Activated CD8-positive, alpha-beta memory T cell treated with anti-CD3 and anti-CD28 coated beads, Interleukin-2, amount 50 U/mL, for 4 hours (primary cell): ENCODE data around the gene CACNB4.
A peak's percentile ranks its signal among the peaks of the same experiment; 100 is the strongest.
"Not testable (repeated sequence)": the region's sequence is repeated elsewhere in the genome, so short reads cannot be mapped to it uniquely, and the experiment has no call there.

Source experiments
- DNase-seq: peaks from one replicate; pipeline ENCODE4 v3.0.0-alpha.2; 2020

CACNB4 gene

DNA sequence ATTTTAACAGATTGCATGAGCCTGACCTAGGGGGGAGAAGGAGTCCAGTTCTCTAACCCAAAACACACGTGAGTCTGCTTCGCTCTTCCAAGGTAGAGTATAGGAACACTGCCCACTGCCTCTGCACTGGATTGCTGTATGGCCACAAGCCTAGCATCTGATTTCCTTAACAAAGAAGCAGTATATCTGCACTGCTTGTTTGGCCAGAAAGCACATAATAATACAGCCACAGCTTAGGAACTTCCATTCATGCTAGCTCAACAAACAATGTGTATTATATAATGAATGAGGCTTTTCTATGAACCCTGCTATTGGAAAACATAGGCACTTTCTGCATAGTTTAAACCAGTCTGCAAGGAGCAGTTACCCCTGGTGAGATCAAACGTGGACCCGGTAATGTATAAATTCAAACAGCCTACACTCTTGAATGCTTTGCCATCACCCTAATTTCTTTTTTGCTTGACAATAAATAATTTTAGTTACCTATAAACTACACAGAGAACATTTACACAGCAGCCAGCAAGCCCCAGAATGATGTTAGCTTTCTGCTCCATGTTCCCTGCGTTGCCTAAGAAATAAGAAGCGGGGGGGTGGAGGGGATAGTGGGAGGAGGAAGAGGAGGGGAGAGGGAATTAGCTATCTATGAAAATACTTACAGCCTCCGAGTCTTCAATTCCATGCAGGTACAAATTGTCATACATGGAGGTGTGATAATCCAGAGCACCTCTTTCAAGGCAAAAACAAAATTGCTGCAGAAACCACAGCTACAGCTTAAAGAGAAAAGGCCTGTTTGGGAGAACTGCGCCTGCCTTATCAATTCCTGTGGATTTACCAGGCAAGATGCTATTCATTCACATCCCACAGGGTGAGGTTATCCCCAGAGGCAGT is 125.6 kb downstream of the CACNB4 start:
- DNase-seq: no peak

DNA sequence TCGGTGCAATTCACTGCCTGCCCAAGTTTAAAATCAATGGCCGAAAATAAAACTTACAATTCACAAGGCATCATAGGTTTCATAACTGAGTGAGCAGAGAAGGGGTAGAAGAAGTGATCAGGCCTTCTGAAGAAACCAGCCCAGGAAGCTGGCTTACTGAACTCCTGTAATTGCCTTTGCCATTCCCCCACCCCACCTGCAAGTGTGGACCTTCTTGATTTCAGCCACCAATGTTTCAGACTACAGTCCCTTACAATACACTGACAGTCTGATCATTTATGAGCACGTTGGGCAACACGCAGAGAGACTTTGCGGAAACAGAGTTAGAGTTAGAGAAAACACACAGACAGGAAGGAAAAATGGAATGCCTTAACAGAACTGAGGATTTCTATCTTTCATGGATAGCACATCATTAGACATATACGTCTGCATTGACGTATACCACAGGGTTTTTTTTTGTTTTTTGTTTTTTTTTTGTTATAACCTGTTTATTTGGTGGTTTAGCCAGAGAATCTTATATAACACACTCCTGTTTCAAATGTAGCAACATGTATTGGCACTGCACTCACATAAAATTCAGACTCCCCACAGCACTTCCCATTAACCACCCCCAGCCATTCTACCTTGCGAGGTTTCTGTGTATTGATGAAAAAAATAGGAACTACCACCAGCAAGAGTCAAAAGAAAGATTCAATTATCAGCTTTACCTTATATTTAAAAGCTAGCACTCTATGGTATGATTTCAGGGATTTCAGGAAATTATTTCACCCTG is 126.4 kb downstream of the CACNB4 start:
- no peak for DNase-seq

DNA sequence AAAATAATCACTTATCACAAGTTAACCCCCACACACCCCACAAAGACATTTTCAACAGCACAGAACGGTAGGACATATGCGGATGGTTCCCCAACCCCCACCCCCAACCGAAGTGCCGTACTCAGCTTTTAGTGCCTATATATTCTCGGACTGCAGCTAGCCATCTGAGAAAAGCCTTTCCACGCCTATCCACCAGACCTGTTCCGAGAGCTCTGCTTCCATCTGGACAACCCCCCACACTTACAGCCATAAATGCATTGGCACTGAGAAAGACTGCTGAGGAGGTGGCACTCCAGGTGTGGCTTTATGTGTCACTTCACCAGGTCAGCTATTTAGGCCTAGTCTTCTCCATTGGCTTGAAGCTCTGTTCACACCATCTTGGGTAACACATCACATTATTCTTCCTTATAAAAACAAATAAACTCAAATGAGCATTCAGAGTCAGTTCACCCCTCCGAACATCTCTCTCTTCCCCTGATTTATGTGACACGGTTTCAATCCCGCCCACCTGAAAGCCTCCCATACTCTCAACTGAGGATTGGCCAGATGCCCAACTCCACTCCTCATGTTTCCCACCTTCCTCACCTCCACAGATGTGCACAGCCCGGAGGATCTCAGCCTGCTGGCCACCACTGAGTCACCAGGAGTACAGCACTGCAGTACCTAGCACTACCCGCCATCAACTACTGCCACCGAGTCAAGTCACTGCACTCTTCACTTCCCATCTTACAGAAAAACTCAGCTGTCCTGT is 127.4 kb downstream of the CACNB4 start:
- no peak for DNase-seq

DNA sequence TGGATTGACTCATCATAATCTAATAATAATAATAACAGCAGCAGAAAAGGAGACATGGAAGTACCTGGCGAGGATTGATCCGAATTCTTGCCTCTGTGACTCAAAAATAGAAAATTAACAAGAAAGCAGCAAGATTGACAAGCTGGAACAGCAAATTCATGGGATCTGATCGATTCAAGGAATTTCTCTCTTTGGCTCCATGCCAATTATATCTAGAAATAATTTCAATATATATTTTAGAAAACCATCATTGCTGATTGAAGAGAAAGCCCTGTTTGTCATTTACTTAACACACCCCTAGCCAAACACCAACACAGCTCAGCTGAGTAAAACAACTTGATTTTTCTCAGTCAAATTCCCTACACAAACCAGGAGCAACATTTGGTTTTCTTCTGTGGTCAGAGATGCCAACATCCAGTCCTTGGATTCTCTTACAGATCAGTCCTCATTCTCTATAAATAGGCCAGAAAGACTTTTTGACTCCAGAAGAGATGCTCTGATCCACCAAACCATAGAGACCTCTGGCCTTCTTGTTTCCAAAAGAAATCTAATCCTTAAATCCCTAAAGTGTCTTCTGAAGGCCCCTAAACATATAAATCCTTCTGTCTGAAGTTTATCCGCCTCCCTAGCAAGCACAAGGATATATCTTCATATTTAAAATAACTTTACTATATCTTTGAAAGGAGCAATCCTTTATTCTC is 129.9 kb downstream of the CACNB4 start:
- DNase-seq: no peak

DNA sequence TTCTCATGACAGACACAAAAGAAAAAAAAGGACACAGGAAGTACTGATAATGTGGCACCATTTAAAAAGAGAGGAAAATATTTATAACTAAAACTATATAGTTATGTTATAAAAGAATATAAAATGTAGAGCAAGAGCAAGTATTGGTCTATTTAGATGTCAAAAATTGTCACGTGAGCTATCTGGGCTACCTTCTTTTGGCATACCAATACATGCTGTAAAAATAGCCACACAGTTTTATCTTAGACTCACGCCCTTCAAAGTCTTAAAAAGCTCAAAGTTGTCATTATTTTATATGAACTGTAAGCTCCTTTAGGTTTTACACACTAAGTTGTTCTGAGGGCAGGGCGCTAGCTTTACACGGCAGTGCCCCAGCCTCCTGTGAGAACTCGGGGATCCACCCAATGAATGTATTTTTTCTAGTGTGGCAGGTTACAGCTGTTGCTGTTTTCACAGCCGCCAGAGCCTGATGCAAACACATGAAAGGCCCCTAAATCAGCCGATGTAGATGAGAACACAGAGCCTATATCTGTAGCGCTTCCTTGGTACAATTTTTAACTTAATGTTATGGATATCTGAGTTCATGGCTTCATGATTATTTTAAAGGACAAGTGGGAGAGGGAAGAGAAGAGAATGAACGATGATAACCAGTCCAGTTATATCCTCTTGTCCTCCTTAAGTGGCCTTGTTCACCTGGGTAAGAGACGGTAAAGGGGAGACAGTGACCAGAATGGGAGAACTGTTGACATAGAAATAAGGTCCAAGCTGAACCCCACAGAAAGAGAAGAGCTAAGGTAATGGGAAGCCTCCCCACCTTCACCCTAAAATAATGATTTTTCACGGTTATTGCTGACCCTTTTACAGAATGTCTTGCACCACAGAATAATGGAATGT is 130.8 kb downstream of the CACNB4 start:
- no peak for DNase-seq

DNA sequence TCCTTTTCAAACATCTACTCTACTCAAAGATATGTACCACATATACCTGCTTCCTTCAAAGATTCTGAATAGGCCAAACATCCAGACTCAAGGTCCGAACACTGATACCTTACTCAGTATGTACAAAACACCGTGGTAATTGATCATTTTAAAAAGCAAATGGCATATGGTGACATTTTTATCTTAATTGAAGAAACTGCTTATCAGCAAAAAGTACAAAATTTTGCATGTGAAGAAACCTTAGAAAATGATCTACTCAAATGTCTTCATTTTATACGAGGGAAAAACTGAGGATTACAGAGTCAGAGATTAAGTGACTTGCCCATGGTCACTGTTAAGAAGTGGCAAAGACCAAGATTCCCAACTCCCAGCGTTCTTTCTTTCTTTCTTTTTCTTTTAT is 133.0 kb downstream of the CACNB4 start:
- DNase-seq: no peak

DNA sequence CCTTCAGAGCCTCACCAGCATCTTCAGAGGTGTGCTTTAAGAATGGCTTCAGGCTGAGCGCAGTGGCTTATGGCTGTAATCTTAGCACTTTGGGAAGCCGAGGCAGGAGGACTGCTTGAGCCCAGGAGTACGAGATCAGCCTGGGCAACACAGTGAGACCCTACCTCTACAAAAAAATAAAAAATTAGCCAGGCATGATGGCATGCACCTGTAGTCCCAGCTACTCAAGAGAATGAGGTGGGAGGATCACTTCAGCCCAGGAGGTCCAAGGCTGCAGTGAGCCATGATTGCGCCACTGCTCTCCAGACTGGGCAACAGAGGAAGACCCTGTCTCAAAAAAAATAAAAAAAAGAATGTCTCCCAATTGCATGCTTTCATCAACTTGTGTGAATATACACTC is 137.3 kb downstream of the CACNB4 start:
- no peak for DNase-seq

DNA sequence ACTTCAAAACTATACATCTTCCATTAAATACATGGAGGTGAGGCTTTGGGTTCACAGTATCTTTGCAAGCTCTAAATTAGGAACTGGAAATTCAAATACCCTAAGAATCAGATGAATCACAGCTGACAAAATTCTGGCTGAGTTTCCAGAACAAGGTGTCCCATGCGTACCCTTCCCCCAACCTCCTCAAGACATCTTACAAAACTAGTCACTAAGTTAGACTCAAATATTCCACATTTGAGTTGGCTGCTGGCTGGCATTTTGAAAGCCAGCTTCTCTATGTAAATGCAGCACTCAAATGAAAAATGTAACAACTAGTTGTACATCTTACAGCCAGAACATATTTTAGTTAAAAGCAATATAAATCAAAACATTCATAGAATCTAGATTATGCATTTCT is 139.6 kb downstream of the CACNB4 start:
- no peak for DNase-seq

DNA sequence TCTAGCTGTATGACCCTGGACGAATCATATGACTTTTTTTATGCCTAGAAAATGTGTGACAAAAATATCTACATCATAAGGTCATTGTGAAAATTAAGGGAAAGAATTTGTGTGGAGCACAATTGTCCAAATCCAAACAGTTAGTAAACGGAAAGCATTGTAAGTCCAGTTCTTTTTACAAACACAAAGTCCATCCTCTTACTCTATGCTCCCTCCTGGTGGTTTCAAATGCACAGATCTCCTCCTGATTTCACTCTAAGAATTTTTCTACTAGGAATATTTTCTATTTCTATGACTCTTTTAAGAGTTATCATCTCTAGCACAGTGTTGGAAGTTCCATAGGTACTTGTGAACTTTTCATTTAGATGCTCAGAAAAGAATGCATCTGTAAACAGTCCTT is 145.4 kb downstream of the CACNB4 start:
- no peak for DNase-seq

DNA sequence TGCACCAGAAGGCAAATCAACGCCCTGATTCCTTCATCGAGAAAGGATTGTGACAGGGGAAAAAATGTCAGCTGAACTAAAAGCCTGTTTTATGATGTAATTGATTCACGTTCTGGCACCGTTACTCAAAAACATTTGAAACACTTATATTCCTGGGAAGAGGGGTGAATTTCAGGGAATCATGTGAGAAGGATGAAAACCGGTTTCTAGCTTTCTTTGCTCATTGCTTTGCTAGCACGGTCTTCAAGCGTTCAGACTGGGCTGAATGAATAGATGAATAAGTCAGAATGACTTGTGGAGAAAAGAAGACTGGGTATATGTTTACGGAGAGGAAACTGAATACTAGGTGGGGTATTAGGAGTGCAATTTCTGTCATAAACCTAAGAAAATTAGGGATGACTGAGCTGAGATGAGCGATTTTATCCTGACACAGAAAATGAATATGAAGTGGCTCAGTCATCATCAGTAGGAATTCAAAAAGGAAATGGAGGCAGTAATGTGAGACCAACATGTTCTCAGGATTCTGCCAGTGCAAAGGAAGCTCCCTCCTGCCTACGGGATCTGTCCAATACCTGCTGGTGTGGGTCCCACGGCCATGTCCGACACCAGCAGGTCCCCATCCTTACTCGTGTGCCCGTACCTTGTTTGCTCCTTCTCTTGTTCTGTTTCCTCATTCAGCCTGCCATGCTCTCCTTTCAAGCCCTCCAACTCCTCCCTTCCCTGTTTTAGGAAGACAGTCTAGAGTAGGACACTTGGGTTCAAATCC is 146.0 kb downstream of the CACNB4 start:
- DNase-seq: no peak

DNA sequence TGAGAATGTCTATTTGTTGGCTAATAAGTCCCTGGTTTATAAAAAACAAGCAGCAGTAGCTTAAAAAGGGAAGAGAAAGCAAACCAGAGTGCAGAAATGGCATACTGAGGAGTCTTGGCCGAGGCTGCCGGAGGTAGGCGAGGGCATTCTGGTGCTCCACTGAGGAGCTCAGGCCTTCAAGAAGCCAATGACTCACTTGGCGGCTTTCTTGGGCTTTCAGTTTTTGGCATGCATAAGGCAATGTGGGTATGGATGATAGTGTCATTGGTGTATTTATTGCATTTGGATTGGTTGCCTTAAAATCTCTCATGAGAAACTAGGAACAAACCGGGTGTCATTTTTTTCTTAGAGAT is 151.1 kb downstream of the CACNB4 start:
- DNase-seq: no peak

DNA sequence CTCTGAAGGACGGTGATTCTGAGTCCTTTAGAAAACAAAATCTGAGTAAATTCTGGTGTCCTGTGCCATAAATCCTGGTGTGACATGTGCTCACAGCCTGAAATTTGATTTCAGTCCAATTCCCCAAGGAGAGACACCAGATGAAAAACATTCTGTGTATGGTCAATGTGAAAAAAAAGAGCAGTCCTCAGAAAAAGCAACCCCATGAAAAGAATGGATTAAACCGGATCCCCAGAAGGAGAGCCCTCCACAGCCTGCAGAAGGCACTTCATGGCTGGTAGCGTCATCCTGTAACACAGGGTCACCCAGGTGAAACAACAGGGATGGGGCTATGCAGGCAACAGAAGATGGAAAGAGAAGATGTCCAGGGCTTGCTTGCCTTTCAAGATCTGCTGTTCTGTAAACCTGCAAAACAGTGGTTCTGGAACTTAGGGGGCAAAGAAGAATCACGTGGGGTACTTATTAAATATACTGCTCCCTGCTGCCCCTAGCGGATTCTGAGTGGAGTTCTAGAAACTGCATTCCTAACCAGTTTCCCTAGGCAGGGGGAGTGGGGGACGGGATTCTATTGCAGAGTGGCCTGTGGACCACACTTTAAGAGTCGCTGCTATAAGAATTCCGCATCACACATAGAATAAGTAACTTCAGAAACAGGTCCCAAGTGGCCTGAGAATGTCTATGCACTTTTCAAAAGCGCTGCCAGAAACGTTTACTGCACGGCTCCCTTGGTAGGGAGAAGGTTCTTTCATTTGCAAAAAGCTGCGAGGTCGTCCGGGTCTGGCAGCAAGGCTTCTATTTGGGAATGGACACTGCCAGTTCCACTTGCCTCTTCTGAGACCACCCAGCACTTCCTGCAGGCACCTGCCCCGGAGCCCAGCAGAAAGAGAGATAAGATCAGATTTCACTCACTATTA is 151.7 kb downstream of the CACNB4 start:
- DNase-seq: peak; percentile 15

DNA sequence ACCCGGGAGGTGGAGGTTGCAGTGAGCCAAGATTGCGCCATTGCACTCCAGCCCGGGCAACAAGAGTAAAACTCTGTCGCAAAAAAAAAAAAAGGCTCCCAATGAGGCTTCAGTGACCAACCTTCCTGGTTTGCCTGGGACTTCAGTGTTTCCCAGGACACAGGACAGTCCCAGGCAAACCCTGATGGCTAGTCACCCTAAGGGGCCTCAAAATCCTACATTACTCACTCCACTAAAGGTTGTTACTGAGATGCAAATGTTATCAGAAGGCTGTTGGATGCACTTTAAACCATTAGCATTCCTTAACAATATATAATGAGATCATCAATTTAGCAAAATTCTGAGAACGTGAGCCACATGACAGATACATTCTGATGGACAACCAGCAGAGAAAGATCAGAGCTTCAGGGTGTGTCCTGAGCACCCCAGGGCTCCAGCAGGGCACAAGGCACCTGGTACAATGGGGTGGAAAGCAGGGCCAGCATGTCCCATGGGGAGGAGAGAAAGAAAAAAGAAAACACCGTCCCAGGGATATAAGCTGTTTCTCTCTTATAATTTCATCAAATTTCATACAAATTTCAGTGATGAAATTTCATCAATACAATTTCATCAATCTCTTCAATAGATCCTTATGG is 152.5 kb downstream of the CACNB4 start:
- DNase-seq: no peak

DNA sequence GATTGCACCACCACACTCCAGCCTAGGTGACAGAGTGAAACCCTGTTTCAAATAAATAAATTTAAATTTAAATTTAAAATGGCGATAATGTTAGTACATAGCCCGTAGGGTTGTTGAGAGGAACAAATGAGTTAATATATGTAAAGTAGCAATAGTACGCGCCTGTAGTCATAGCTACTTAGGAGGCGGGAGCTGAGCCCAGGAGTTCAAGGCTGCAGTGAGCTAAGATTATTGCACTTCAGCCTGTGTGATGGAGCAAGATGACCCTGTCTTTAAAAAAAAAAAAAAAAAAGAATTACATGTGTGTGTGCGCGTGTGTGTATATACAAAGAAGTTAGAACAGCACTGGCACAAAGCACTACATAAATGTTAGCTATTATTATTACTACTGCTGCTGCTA is 153.2 kb downstream of the CACNB4 start:
- DNase-seq: no peak

DNA sequence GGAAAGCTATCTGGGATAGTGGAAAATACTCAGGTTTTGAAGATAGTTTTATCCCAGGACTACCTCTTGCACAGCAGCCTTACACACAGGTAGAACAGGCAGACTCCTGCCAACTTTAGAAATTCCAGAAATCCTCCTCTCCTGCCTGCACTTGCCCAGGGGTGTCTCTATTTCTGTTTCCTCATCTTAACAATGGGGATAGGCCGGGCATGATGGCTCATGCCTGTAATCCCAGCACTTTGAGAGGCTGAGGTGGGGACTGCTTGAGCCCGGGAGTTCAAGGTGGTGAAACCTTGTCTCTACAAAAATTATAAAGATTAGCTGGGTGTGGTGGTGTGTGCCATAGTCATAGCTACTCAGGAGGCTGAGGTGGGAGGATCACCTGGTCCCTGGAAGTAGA is 153.7 kb downstream of the CACNB4 start:
- no peak for DNase-seq

DNA sequence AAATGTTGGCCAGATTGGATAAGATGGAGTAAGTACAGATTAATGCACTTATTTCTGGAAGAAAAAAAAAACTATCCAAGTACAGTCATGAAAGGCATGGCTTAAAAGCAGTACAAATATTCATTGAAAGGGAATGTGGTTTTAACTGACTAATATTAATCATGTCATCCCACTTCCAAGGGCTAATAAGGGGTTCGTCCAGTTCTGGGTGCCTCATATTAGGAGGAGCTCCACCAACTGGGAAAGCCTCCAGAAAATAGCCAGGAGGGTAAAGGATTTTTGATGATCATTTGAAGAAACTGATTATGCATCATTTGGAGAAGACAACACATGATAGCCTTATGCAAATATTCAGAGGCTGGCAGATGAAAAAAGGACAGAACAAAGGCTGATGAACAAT is 155.4 kb downstream of the CACNB4 start:
- DNase-seq: no peak

DNA sequence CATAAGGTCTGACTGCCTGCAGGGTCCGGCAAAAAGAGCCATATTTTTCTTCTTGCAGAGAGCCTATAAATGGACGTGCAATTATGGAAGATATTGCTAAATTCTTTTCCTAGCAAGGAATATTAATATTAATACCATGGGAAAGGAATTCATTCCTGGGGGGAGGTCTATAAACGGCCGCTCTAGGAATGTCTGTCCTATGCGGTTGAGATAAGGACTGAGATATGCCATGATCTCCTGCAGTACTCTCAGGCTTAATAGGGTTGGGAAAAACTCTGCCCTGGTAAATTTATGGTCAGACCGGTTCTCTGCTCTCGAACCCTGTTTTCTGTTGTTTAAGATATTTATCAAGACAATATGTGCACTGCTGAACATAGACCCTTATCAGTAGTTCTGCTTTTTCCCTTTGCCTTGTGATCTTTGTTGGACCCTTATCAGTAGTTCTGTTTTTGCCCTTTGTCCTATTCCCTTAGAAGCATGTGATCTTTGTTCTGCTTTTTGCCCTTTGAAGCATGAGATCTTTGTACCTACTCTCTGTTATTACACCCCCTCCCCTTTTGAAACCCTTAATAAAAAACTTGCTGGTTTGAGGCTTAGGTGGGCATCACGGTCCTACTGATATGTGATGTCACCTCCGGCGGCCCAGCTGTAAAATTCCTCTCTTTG is 156.2 kb downstream of the CACNB4 start:
- DNase-seq: not testable (repeated sequence)

DNA sequence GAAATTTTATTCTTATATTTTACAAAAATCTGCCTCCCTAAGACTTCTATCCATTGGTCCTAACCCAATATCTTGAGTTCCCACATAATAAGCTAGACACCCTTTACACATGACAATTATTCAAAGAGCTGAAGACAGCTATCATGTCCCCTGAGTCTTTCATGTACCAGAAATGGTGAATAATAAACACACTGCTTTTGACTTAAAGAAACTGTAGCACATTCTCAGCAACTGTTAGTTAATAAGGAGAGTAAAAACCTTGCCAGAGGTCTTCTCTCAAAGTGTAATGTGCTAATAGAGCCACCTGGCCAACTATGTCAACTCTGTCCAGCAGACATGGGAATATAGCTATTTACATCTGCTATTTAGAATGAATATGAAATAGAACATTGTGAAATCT is 160.9 kb downstream of the CACNB4 start:
- no peak for DNase-seq

DNA sequence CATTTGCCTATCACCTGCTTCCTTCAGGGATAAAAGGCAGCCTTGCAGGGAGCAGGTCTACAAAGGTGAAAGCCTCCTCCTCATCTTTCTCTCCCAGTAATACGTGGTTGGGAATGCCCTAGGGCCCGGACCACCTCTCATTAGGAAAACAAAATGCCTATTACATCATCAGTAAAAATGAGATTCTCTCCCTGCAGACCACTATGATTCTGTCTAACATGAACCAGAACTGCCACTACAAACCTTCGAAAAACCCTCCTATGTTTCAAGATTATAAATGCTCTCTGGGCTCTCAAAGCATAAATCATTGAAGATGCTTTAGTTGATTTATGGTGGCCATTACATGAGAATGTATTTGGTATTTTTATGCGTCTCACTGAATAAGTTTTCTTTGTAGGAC is 162.2 kb downstream of the CACNB4 start:
- no peak for DNase-seq
